OCI-LY1 (cell line): Measurements from ENCODE around the gene SHISA5.

Source experiments
- H2AFZ ChIP-seq: fragments of 200-600 bp; sonication (generic), shearing (Covaris generic); 2 replicates; pipeline ENCODE4 v1.6.0; 2014; ENCODE audit warnings: antibody characterized with exemption, mild to moderate bottlenecking, low read length
- H3F3A ChIP-seq: fragments of 200-600 bp; sonication (generic), shearing (Covaris generic); 2 replicates; pipeline ENCODE4 v1.6.0; 2014; ENCODE audit warnings: mild to moderate bottlenecking, antibody characterized with exemption, low read length, moderate library complexity; ENCODE audit not compliant: insufficient read depth
- H3K27ac ChIP-seq: fragments of 200-600 bp; sonication (generic); 2 replicates; pipeline ENCODE4 v1.5.1; 2014; ENCODE audit warnings: low read length, mixed run types, mild to moderate bottlenecking, low read depth; ENCODE audit not compliant: poor library complexity, severe bottlenecking
- H3K27me3 ChIP-seq: fragments of 200-600 bp; sonication (generic); 2 replicates; pipeline ENCODE4 v1.6.0; 2014; ENCODE audit warnings: antibody characterized with exemption, mild to moderate bottlenecking, low read length, moderate library complexity; ENCODE audit not compliant: insufficient read depth
- H3K36me3 ChIP-seq: fragments of 200-600 bp; sonication (generic); 2 replicates; pipeline ENCODE4 v1.6.1; 2014; ENCODE audit warnings: mild to moderate bottlenecking, antibody characterized with exemption, low read length, moderate library complexity, mixed read lengths; ENCODE audit not compliant: insufficient read depth
- H3K4me1 ChIP-seq: fragments of 200-600 bp; sonication (generic); 2 replicates; pipeline ENCODE4 v1.5.1; 2014; ENCODE audit warnings: mild to moderate bottlenecking, low read length, moderate library complexity; ENCODE audit not compliant: insufficient read depth, severe bottlenecking
- H3K4me2 ChIP-seq: fragments of 200-600 bp; sonication (generic), shearing (Covaris generic); 2 replicates; pipeline ENCODE4 v1.6.1; 2014; ENCODE audit warnings: low read length
- H3K4me3 ChIP-seq: fragments of 200-600 bp; sonication (generic); 2 replicates; pipeline ENCODE4 v1.5.1; 2014; ENCODE audit warnings: low read length, low read depth, mild to moderate bottlenecking, mixed read lengths; ENCODE audit not compliant: poor library complexity, severe bottlenecking
- H3K79me2 ChIP-seq: fragments of 200-600 bp; shearing (Covaris generic); 2 replicates; pipeline ENCODE4 v1.6.1; 2016; ENCODE audit warnings: mixed run types, low read length, mixed read lengths; ENCODE audit not compliant: insufficient read depth
- H3K9ac ChIP-seq: fragments of 200-600 bp; sonication (generic), shearing (Covaris generic); 2 replicates; pipeline ENCODE4 v1.6.1; 2014; ENCODE audit warnings: mild to moderate bottlenecking, low read length, mixed read lengths
- H3K9me2 ChIP-seq: fragments of 200-600 bp; sonication (generic), shearing (Covaris generic); 2 replicates; pipeline ENCODE4 v1.6.1; 2014; ENCODE audit warnings: low read depth, mild to moderate bottlenecking, low read length, mixed read lengths
- H3K9me3 ChIP-seq: fragments of 200-600 bp; shearing (Covaris generic); 2 replicates; pipeline ENCODE4 v1.6.1; 2014; ENCODE audit warnings: low read length, mixed read lengths
- H4K20me1 ChIP-seq: fragments of 200-600 bp; sonication (generic), shearing (Covaris generic); 2 replicates; pipeline ENCODE4 v1.6.0; 2016; ENCODE audit warnings: mild to moderate bottlenecking, low read length; ENCODE audit not compliant: insufficient read depth
- EZH2 ChIP-seq: fragments of 200-600 bp; sonication (generic), shearing (Covaris generic); IDR thresholded peaks from 2 replicates; pipeline ENCODE4 v1.8.0; 2017; ENCODE audit warnings: borderline replicate concordance, mixed run types, mild to moderate bottlenecking, antibody characterized with exemption, low read length, moderate library complexity, mixed read lengths
- TF ChIP-seq, protein P1 (sequence below): fragments of 200-600 bp; sonication (generic), shearing (Covaris generic); IDR thresholded peaks from 2 replicates; pipeline ENCODE4 v1.5.1; 2017; ENCODE audit warnings: mild to moderate bottlenecking, antibody characterized with exemption, low read length, moderate library complexity, mixed read lengths

The SHISA5 gene

DNA sequence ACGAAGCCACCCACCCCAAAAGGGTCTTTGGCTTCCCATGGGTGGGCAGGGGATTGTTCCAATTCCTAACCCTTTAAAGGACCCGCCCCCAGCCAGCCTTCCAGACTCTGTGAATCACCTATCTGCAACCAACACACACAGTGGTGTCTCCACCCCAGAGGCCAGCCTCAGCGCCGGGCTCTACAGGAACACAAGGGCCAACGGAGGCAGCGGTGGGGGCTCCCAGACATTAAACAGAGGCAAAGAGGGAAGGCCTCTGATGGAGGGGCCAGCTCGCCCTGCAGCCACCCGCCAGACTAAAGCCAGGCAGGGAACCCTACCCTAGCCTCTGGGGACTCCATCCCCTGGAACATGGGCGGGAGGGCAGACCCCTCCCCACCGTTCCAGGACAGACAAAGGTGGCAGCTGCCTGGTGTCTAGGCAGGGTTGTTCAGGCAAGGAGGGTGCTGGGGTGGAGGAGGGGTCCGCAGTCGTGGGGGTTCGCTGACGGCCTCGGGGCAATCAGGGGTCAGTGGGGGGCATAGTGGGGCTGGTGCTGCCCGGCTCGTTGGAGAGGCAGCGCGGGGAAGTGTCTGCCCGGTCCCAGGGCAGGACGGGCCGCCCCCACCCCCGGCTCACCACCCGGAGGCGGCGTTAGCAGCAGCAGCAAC is 448 bp downstream of the SHISA5 start:
- Histone ChIP-seq H3K4me2 (peak overlapping the region; percentile 63), H3K9ac (peak overlapping the region; percentile 55; the same call in 1 of the 2 replicates), H3K9me3 (no peaks in the 10 kb centered on the region), H3K36me3 (no peaks in the 10 kb centered on the region), H3K4me3 (peak overlapping the region; percentile 60), H2AFZ (no peak overlapping the region), H3K4me1 (peaks cover 14% of the 10 kb centered on the region), H3K79me2 (no peaks in the 10 kb centered on the region), H3K27me3 (no peaks in the 10 kb centered on the region), H4K20me1 (no peaks in the 10 kb centered on the region), H3K27ac (no peak overlapping the region), H3K9me2 (no peaks in the 10 kb centered on the region), H3F3A (no peaks in the 10 kb centered on the region)
- no peak for TF ChIP-seq EZH2
- TF ChIP-seq, protein P1, sequence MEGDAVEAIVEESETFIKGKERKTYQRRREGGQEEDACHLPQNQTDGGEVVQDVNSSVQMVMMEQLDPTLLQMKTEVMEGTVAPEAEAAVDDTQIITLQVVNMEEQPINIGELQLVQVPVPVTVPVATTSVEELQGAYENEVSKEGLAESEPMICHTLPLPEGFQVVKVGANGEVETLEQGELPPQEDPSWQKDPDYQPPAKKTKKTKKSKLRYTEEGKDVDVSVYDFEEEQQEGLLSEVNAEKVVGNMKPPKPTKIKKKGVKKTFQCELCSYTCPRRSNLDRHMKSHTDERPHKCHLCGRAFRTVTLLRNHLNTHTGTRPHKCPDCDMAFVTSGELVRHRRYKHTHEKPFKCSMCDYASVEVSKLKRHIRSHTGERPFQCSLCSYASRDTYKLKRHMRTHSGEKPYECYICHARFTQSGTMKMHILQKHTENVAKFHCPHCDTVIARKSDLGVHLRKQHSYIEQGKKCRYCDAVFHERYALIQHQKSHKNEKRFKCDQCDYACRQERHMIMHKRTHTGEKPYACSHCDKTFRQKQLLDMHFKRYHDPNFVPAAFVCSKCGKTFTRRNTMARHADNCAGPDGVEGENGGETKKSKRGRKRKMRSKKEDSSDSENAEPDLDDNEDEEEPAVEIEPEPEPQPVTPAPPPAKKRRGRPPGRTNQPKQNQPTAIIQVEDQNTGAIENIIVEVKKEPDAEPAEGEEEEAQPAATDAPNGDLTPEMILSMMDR = no peak

DNA sequence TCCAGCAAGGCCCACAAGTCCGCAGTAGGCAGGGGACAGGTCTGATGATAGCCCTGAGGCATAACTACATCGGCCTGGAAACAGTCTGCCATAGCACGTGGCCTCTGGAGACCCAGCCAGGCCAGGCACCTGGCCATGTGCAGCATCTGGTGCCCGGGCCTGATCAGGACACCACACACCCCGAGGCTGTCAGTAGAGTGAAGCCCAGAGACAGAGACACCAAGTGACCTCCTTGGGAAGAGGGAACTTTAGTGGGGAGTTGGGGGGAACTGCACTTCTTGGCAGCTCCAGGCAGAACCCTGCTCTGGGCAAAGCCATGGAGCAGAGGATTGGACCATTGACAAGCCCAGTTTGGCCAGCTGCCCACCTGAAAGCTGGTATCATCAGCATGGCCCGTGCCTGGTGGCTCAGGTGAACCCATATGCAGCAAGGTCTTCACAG is 1.2 kb downstream of the SHISA5 start:
- Histone ChIP-seq H3K4me3 (no peak overlapping the region), H3K4me2 (no peak overlapping the region; the same call in 1 of the 2 replicates), H3K27ac (no peak overlapping the region), H3K79me2 (no peaks in the 10 kb centered on the region), H3K9me3 (no peaks in the 10 kb centered on the region), H3K4me1 (peaks cover 14% of the 10 kb centered on the region), H3K9me2 (no peaks in the 10 kb centered on the region), H3K36me3 (no peaks in the 10 kb centered on the region), H2AFZ (no peak overlapping the region), H4K20me1 (no peaks in the 10 kb centered on the region), H3K27me3 (no peaks in the 10 kb centered on the region), H3K9ac (no peak overlapping the region), H3F3A (no peaks in the 10 kb centered on the region)
- TF ChIP-seq EZH2 = no peak
- TF ChIP-seq, protein P1 = no peak

DNA sequence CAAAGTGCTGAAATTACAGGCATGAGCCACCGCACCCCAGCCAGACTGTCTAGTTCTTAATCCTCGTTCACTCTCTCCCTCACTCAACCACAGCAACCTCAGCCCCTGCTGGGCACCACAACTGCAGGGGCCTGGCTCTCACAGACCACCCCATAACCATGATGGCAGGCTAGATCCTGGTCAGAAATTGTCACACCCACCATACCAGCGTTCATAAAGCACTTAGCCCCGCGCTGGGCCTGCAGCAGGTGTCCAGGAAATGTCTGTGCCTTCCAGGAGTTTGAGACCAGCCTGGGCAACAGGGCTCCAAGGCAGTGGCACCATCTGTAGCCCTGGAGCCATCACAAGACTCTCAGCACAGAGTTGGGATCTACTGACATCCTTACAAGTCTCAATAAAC is 1.9 kb downstream of the SHISA5 start:
- Histone ChIP-seq H3K4me3 (no peak overlapping the region), H3K79me2 (no peaks in the 10 kb centered on the region), H3K27me3 (no peaks in the 10 kb centered on the region), H3K4me1 (peaks cover 14% of the 10 kb centered on the region), H3K36me3 (no peaks in the 10 kb centered on the region), H3K9me2 (no peaks in the 10 kb centered on the region), H2AFZ (no peak overlapping the region), H3K27ac (no peak overlapping the region), H3F3A (no peaks in the 10 kb centered on the region), H3K9me3 (no peaks in the 10 kb centered on the region), H3K9ac (no peak overlapping the region), H4K20me1 (no peaks in the 10 kb centered on the region), H3K4me2 (no peak overlapping the region)
- no peak for TF ChIP-seq EZH2
- TF ChIP-seq, protein P1 = no peak
